Measurements from ENCODE around the gene NASP. TPM values are rescaled to one million over a fixed set of nuclear protein-coding genes. Genes with fewer than 3 reads are reported as not detected.
A peak's percentile ranks its signal among the peaks of the same experiment; 100 is the strongest.

NASP gene
- total RNA-seq, 1 experiment from 2014 or later, result 514 TPM

DNA sequence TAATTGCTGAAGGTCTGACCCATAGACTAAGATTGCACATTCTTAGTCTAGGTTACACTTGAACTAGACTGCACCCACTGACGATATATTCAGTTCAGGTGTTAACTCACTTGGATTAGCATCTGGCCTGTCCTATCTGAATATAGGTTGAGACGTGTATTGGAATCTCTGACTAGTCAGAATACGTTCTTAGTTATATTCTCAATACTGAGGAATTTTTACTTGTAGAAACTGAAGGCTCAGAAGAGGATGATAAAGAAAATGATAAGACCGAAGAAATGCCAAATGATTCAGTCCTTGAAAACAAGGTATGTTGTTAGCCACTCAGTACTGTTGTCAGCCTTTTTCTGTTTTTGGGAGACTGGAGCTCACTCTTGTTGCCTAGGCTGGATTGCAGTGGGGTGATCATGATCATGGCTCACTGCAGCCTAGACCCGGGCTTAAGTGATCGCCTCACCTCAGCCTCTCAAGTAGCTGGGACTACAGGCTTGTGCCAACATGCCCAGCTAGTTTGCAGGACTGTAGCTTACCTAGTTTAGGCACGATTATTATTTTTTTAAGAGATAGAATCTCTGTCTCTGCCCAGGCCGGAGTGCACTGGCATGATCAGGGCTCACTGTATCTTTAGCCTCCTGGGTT, 29.2 kb downstream of the NASP start:
- H2AFZ ChIP-seq (ENCODE audit: low read length), result no peak overlapping the region
- no peak overlapping the region for H4K8ac ChIP-seq (replicated peaks; ENCODE audit: insufficient read length, low read depth, low read length)
- no peaks in the 10 kb centered on the region for H3K9me3 ChIP-seq (ENCODE audit: control insufficient read depth, low read depth, low read length)
- no peak overlapping the region for H2BK5ac ChIP-seq (ENCODE audit: insufficient read length, low read length)
- peaks cover 65 to 95% (median 91%) of the 10 kb centered on the region in 3 experiments for H3K36me3 Mint-ChIP-seq (ENCODE audit: insufficient read depth in 1 of 3, low read depth in 3 of 3)
- H3K4ac ChIP-seq (ENCODE audit: low read depth, low read length), result no peak overlapping the region
- no peak for DNase-seq
- no peaks in the 10 kb centered on the region for H3K27me3 Mint-ChIP-seq (ENCODE audit: low read depth)
- no peak overlapping the region for H3K56ac ChIP-seq (ENCODE audit: insufficient read length, low read depth, low read length)
- TF ChIP-seq, protein P1, sequence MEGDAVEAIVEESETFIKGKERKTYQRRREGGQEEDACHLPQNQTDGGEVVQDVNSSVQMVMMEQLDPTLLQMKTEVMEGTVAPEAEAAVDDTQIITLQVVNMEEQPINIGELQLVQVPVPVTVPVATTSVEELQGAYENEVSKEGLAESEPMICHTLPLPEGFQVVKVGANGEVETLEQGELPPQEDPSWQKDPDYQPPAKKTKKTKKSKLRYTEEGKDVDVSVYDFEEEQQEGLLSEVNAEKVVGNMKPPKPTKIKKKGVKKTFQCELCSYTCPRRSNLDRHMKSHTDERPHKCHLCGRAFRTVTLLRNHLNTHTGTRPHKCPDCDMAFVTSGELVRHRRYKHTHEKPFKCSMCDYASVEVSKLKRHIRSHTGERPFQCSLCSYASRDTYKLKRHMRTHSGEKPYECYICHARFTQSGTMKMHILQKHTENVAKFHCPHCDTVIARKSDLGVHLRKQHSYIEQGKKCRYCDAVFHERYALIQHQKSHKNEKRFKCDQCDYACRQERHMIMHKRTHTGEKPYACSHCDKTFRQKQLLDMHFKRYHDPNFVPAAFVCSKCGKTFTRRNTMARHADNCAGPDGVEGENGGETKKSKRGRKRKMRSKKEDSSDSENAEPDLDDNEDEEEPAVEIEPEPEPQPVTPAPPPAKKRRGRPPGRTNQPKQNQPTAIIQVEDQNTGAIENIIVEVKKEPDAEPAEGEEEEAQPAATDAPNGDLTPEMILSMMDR (conservative IDR thresholded peaks at IDR 0.05), result no peak
- no peak overlapping the region for H3K4me2 ChIP-seq (ENCODE audit: insufficient read depth, insufficient read length, low read length)
- no peak overlapping the region for H2BK120ac ChIP-seq (ENCODE audit: low read depth, low read length, poor library complexity, severe bottlenecking)
- H3K4me1 Mint-ChIP-seq, result no peaks in the 10 kb centered on the region
- H3K23ac ChIP-seq (ENCODE audit: insufficient read length, low read depth, low read length), result no peak overlapping the region
- H3K79me1 ChIP-seq (ENCODE audit: insufficient read depth, low read depth, low read length, poor library complexity, severe bottlenecking), result no peaks in the 10 kb centered on the region
- no peaks in the 10 kb centered on the region for H4K20me1 ChIP-seq (ENCODE audit: control insufficient read depth, insufficient read depth, insufficient read length)
- no peak overlapping the region for H4K5ac ChIP-seq (ENCODE audit: insufficient read length, low read depth, low read length)
- H2BK15ac ChIP-seq (ENCODE audit: low read depth, low read length), result no peak overlapping the region
- WGBS (ENCODE audit: extremely low coverage, insufficient read length, low lambda C conversion rate), result no CpG with 5 or more reads among the region's 8 CpGs
- no peak overlapping the region for H3K4me3 Mint-ChIP-seq
- no peak overlapping the region for H2BK20ac ChIP-seq (ENCODE audit: low read depth, low read length, poor library complexity, severe bottlenecking)
- H3K14ac ChIP-seq (ENCODE audit: insufficient read depth, low read length), result no peak overlapping the region
- no peak overlapping the region for H2AK5ac ChIP-seq (ENCODE audit: insufficient read length, low read length)
- no peaks in the 10 kb centered on the region for H3K9me3 Mint-ChIP-seq
- H3K27me3 ChIP-seq (ENCODE audit: insufficient read depth, low read length), result no peaks in the 10 kb centered on the region
- no peak overlapping the region for H4K91ac ChIP-seq (ENCODE audit: insufficient read length, low read depth, low read length)
- H3K9ac ChIP-seq (ENCODE audit: extremely low read depth, insufficient read length, low read length), result no peak overlapping the region
- H3K27ac Mint-ChIP-seq, result peak overlapping the region in 1 of 3 experiments; percentile 92; a peak in 2 of 7 replicates
- H3K27ac ChIP-seq (ENCODE audit: insufficient read length, low read depth, low read length), result no peak overlapping the region
- no peaks in the 10 kb centered on the region; the same call in 1 of the 2 replicates for H3K79me2 ChIP-seq (ENCODE audit: insufficient read depth, low read length)
- H3K18ac ChIP-seq (ENCODE audit: insufficient read length, low read depth, low read length), result no peak overlapping the region
- no peak overlapping the region for H2BK12ac ChIP-seq (ENCODE audit: insufficient read length, low read depth, low read length)
- no peaks in the 10 kb centered on the region for H3K4me1 ChIP-seq (ENCODE audit: insufficient read depth, low read length)
- H3K23me2 ChIP-seq (ENCODE audit: insufficient read length, low read depth, low read length, poor library complexity, severe bottlenecking), result no peaks in the 10 kb centered on the region
- H3T11ph ChIP-seq (ENCODE audit: low read length), result no peak overlapping the region

Measured in H9 (cell line).